ENCODE data around the gene MPV17. TPM values are rescaled to one million over a fixed set of nuclear protein-coding genes. Genes with fewer than 3 reads are reported as not detected.
A peak's percentile ranks its signal among the peaks of the same experiment; 100 is the strongest.

MPV17 gene
- total and polyA plus RNA-seq, 9 of the 15 experiments (the other 6 are each of a cell fraction or from before 2014, with no cell fraction given), result 54.7 to 140 (median 70.2) TPM

GRCh38 chr2:27356382-27357181 is 33.7 kb upstream of the MPV17 start, which contains the start of gene GTF3C2 (continued):
- peak; percentile 72; the same call in 1 of the 2 replicates for TF ChIP-seq JUN (IDR thresholded peaks at IDR 0.05; ENCODE audit: borderline replicate concordance, low read depth, low read length)
- TF ChIP-seq JUN (CRISPR knock-in tag; IDR thresholded peaks at IDR 0.05; ENCODE audit: borderline replicate concordance), result no peak
- TF ChIP-seq POLR2A (conservative IDR thresholded peaks at IDR 0.05), result peak; percentile 88
- TF ChIP-seq TAF1 (IDR thresholded peaks at IDR 0.05; ENCODE audit: control insufficient read depth, extremely low read depth, insufficient read depth, low read length, severe bottlenecking), result peak; percentile 36
- no peak; the same call in none of the 2 replicates for TF ChIP-seq HMBOX1 (IDR thresholded peaks at IDR 0.05)
- TF ChIP-seq ZBTB8A (IDR thresholded peaks at IDR 0.05; ENCODE audit: partially characterized antibody), result no peak
- no peak for TF ChIP-seq RBM17 (IDR thresholded peaks at IDR 0.05; ENCODE audit: borderline replicate concordance, low read depth, low read length)
- TF ChIP-seq E2F1 (CRISPR knock-in tag; IDR thresholded peaks at IDR 0.05), result no peak; the same call in 1 of the 2 replicates
- no peak; the same call in 1 of the 2 replicates for TF ChIP-seq ZNF384 (IDR thresholded peaks at IDR 0.05; ENCODE audit: low read depth, low read length)
- peak; percentile 32; the same call in 1 of the 2 replicates for TF ChIP-seq FOXP4 (CRISPR knock-in tag; IDR thresholded peaks at IDR 0.05; ENCODE audit: borderline replicate concordance)
- no peak for TF ChIP-seq ZNF449 (CRISPR knock-in tag; IDR thresholded peaks at IDR 0.05)
- peak; percentile 99 for TF ChIP-seq EP400 (IDR thresholded peaks at IDR 0.05)
- TF ChIP-seq ESRRB (CRISPR knock-in tag; IDR thresholded peaks at IDR 0.05; ENCODE audit: borderline replicate concordance), result no peak
- no peak for TF ChIP-seq HMG20A (CRISPR knock-in tag; conservative IDR thresholded peaks at IDR 0.05)
- TF ChIP-seq ZFPM2 (CRISPR knock-in tag; IDR thresholded peaks at IDR 0.05), result no peak
- no peak for TF ChIP-seq CBX5 (IDR thresholded peaks at IDR 0.05; ENCODE audit: borderline replicate concordance, low read depth)
- TF ChIP-seq TFAM (CRISPR knock-in tag; conservative IDR thresholded peaks at IDR 0.05), result no peak
- no peak for TF ChIP-seq ZNF3 (CRISPR knock-in tag; IDR thresholded peaks at IDR 0.05)
- TF ChIP-seq ZNF232 (CRISPR knock-in tag; IDR thresholded peaks at IDR 0.05), result no peak
- peak; percentile 92 for TF ChIP-seq GABPA (tag; conservative IDR thresholded peaks at IDR 0.05; ENCODE audit: low read depth)
- TF ChIP-seq PREB (CRISPR knock-in tag; IDR thresholded peaks at IDR 0.05), result 0 out of 2 replicates have a peak, but pooled peaks have one; percentile 50

Measured in K562 (cell line).